HAP-1 (cell line): ENCODE data around the gene LETMD1.
A peak's percentile ranks its signal among the peaks of the same experiment; 100 is the strongest.

Experiments used
- DNase-seq, 2 experiments: peaks; one replicate each; pipeline ENCODE4 v3.0.0-alpha.2; 2016 to 2020; ENCODE audit warnings: low spot score in 2 of 2
- H3K27me3 ChIP-seq: fragments of 250-450 bp; sonication (Bioruptor Pico); 2 replicates; pipeline ENCODE4 v1.5.1; 2020; ENCODE audit warnings: low read depth, mild to moderate bottlenecking, moderate library complexity
- H3K36me3 ChIP-seq: fragments of 250-450 bp; sonication (Bioruptor Pico); replicated peaks from 2 replicates; pipeline ENCODE4 v1.5.1; 2020; ENCODE audit warnings: mild to moderate bottlenecking
- H3K4me1 ChIP-seq: fragments of 250-450 bp; sonication (Bioruptor Pico); 2 replicates; pipeline ENCODE4 v1.5.1; 2020; ENCODE audit warnings: mild to moderate bottlenecking
- H3K4me3 ChIP-seq: fragments of 250-450 bp; sonication (Bioruptor Pico); 2 replicates; pipeline ENCODE4 v1.5.1; 2020; ENCODE audit warnings: mild to moderate bottlenecking, moderate library complexity
- H3K9me3 ChIP-seq: fragments of 250-450 bp; sonication (Bioruptor Pico); 2 replicates; pipeline ENCODE4 v1.5.1; 2020; ENCODE audit warnings: mild to moderate bottlenecking, moderate library complexity
- in situ Hi-C: fragments of 300-500 bp; cut with MboI; formaldehyde crosslinking; loops from 3 replicates; pipeline ENCODE4 v1.14.3; 2020; ENCODE audit warnings: low sequenced_read_pairs, inconsistent platforms, mixed read lengths

LETMD1 gene

GRCh38 chr12:51017452-51017851 is 30.7 kb upstream of the LETMD1 start:
- Histone ChIP-seq H3K36me3 (no peaks in the 10 kb centered on the region), H3K4me1 (peaks cover 13% of the 10 kb centered on the region), H3K4me3 (no peak overlapping the region), H3K9me3 (no peaks in the 10 kb centered on the region), H3K27me3 (no peaks in the 10 kb centered on the region)
- in situ Hi-C loops = no loop called here
- DNase-seq = no peak

GRCh38 chr12:51018956-51019355 is 29.2 kb upstream of the LETMD1 start:
- no peak for DNase-seq
- no peaks in the 10 kb centered on the region for H3K9me3 ChIP-seq
- H3K27me3 ChIP-seq = no peaks in the 10 kb centered on the region
- peaks cover 13% of the 10 kb centered on the region for H3K4me1 ChIP-seq
- in situ Hi-C loops = no loop called here
- H3K4me3 ChIP-seq = no peak overlapping the region
- H3K36me3 ChIP-seq = no peaks in the 10 kb centered on the region

GRCh38 chr12:51019927-51020326 is 28.2 kb upstream of the LETMD1 start:
- H3K9me3 ChIP-seq = no peaks in the 10 kb centered on the region
- no peak for DNase-seq
- peaks cover 14% of the 10 kb centered on the region for H3K4me1 ChIP-seq
- no peaks in the 10 kb centered on the region for H3K27me3 ChIP-seq
- no peak overlapping the region for H3K4me3 ChIP-seq
- H3K36me3 ChIP-seq = no peaks in the 10 kb centered on the region
- in situ Hi-C loops = no loop called here

DNA sequence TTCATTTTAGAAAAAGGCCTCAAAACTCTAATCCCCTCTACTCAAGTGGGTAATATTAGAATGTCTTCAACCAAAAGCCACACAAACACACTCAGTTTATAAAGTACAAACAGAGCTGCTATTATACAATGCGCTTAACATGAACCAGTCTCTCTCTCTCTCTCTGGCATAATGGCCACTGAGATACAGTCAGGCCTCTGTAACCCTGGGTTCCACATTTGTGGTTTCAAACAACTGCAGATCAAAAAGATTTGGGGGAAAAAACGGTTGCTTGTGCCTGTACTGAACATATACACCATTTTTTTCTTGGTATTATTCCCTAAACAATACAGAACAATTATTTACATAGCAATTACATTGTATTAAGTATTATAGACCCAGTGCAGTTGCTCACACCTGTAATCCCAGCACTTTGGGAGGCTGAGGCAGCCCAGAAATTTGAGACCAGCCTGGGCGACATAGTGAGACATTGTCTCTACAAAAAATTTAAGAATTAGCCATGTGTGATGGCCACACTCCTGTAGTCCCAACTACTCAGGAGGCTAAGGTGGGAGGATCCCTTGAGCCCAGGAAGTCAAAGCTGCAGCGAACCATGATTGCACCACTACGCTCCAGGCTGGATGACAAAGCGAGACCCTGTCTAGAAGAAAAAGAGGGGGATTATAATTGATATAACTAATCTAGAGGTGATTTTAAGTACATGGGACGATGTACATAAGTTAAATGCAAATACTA is 27.5 kb upstream of the LETMD1 start:
- no peak for DNase-seq
- no peaks in the 10 kb centered on the region for H3K27me3 ChIP-seq
- no peaks in the 10 kb centered on the region for H3K9me3 ChIP-seq
- no peaks in the 10 kb centered on the region for H3K36me3 ChIP-seq
- H3K4me3 ChIP-seq = no peak overlapping the region
- peaks cover 14% of the 10 kb centered on the region for H3K4me1 ChIP-seq
- in situ Hi-C loops = no loop called here

- Histone ChIP-seq H3K27me3 (no peaks in the 10 kb centered on the region), H3K4me1 (peaks cover 18% of the 10 kb centered on the region), H3K36me3 (no peaks in the 10 kb centered on the region), H3K4me3 (no peak overlapping the region), H3K9me3 (no peaks in the 10 kb centered on the region)
- in situ Hi-C loops = no loop called here
- no peak for DNase-seq
Measured at GRCh38 chr12:51021694-51022093, 26.4 kb upstream of the LETMD1 start.

DNA sequence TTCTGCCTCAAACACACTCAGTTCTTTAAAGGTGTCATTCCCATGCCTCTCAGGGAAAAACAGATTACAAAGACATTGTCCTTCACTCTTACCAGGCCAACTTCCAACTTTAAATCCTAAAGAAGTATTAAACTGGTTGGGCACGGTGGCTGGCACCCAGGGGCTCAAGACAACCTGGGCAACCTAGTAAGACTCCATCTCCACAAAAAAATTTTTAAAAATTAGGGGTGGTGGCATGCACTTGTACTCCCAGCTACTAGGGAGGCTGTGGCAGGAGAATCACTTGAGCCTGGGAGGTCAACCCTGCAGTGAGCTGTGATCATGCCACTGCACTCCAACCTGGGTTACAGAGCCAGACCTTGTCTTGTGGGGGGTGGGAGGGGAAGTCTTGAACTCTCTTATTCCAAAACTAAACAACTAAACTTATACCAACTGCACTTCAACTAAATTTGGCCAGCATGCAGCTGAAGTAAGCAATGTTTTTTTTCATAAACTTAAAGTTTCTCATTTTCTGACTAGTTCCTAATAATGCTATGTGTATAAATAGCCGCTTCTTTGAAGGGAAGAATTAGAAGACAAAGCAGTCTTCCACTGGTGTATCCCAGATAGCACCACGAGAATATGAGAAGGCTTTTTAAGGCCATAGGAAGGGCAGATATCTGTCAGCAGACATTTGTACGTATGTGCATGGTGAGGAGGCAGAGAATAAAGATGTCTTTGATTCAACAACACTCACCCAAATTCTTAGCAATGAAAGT is 24.3 kb upstream of the LETMD1 start:
- Histone ChIP-seq H3K36me3 (no peaks in the 10 kb centered on the region), H3K27me3 (no peaks in the 10 kb centered on the region), H3K9me3 (no peaks in the 10 kb centered on the region), H3K4me1 (peaks cover 29% of the 10 kb centered on the region), H3K4me3 (peak overlapping the region; percentile 68; the same call in 1 of the 2 replicates)
- DNase-seq = no peak
- in situ Hi-C loops = no loop called here

GRCh38 chr12:51025338-51025835 is 22.7 kb upstream of the LETMD1 start:
- H3K4me1 ChIP-seq = peaks cover 32% of the 10 kb centered on the region
- peak in 1 of 2 experiments; percentile 76 for DNase-seq
- in situ Hi-C loops = no loop called here

GRCh38 chr12:51025836-51026638 is 22.1 kb upstream of the LETMD1 start, which contains the start of gene SLC11A2:
SLC11A2 (minus strand) TSS chr12:51026384; CDS start chr12:51010728, 15,656 bp downstream.
- Histone ChIP-seq H3K9me3 (no peaks in the 10 kb centered on the region), H3K4me1 (peaks cover 25% of the 10 kb centered on the region), H3K27me3 (no peaks in the 10 kb centered on the region), H3K36me3 (no peaks in the 10 kb centered on the region), H3K4me3 (peak within 1 kb of the TSS; percentile 68)
- peak; percentile 96 to 97 for DNase-seq
- in situ Hi-C loops = no loop called here

More at GRCh38 chr12:51025338-51025835, 22.7 kb upstream of the LETMD1 start:
- H3K27me3 ChIP-seq = no peaks in the 10 kb centered on the region
- no peaks in the 10 kb centered on the region for H3K9me3 ChIP-seq
- no peaks in the 10 kb centered on the region for H3K36me3 ChIP-seq
- H3K4me3 ChIP-seq = peak overlapping the region; percentile 68

- Histone ChIP-seq H3K4me1 (peaks cover 24% of the 10 kb centered on the region), H3K36me3 (no peaks in the 10 kb centered on the region), H3K9me3 (no peaks in the 10 kb centered on the region), H3K27me3 (no peaks in the 10 kb centered on the region), H3K4me3 (no peak overlapping the region)
- in situ Hi-C loops = no loop called here
- DNase-seq = no peak
Measured at GRCh38 chr12:51027342-51027835, 20.7 kb upstream of the LETMD1 start.

GRCh38 chr12:51028126-51028812 is 19.9 kb upstream of the LETMD1 start:
- Histone ChIP-seq H3K4me3 (no peak overlapping the region), H3K9me3 (no peaks in the 10 kb centered on the region)
- DNase-seq = peak; percentile 71 to 82

GRCh38 chr12:51028813-51029150 is 19.3 kb upstream of the LETMD1 start:
- no peak overlapping the region for H3K4me3 ChIP-seq
- in situ Hi-C loops = no loop called here
- DNase-seq = peak in 1 of 2 experiments; percentile 44
- no peaks in the 10 kb centered on the region for H3K36me3 ChIP-seq
- no peaks in the 10 kb centered on the region for H3K9me3 ChIP-seq
- no peaks in the 10 kb centered on the region for H3K27me3 ChIP-seq
- H3K4me1 ChIP-seq = peaks cover 24% of the 10 kb centered on the region

More at GRCh38 chr12:51028126-51028812, 19.9 kb upstream of the LETMD1 start:
- in situ Hi-C loops = no loop called here
- H3K36me3 ChIP-seq = no peaks in the 10 kb centered on the region
- peaks cover 24% of the 10 kb centered on the region for H3K4me1 ChIP-seq
- no peaks in the 10 kb centered on the region for H3K27me3 ChIP-seq

DNA sequence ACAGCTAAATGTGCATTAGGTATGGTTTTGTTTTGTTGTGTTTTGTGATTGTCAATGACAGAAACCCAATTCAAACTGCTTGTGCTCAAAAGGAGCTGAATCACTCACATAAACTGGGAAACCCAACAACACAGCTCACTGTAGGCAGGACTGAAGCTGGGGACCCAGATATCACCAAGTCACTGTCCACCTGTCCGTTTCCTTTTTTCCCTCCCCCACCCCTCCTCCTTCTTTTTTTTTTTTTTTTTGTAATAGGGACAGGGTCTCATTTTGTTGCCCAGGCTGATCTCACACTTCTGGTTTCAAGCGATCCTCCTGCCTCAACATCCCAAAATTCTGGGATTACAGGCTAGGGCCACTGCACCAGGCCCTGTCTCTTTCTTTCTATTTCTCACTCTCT is 15.1 kb upstream of the LETMD1 start:
- in situ Hi-C loops = no loop called here
- no peak for DNase-seq
- Histone ChIP-seq H3K27me3 (no peaks in the 10 kb centered on the region), H3K4me1 (peaks cover 10% of the 10 kb centered on the region), H3K4me3 (no peak overlapping the region), H3K9me3 (no peaks in the 10 kb centered on the region), H3K36me3 (no peaks in the 10 kb centered on the region)
